CD4-positive, alpha-beta T cell (primary cell): ENCODE measurements around the gene PRKCA. TPM values are rescaled to one million over a fixed set of nuclear protein-coding genes. Genes with fewer than 3 reads are reported as not detected.

Experiments used
- ATAC-seq: fragments of 200-7000 bp; cut with Tn5 transposase; one replicate; pipeline ENCODE4 v1.10.0; 2022; ENCODE audit warnings: mild to moderate bottlenecking; ENCODE audit not compliant: poor library complexity
- CTCF ChIA-PET: fragments of 350-600 bp; sonication (Branson Sonifier 250); formaldehyde crosslinking; loops from one replicate; lab custom pipeline; 2021; ENCODE audit warnings: antibody characterized with exemption, inconsistent platforms; lab: Charles Lee
- POLR2A ChIA-PET: fragments of 350-600 bp; sonication (Branson Sonifier 250); formaldehyde crosslinking; loops from one replicate; lab custom pipeline; 2021; ENCODE audit warnings: antibody characterized with exemption, inconsistent platforms; lab: Charles Lee
- DNase-seq, 14 experiments: peaks; one replicate each; pipeline ENCODE4 v3.0.0-alpha.2; 2013 to 2020; ENCODE audit warnings: mixed read lengths in 2 of 14
- H3K27ac ChIP-seq, 2 donors: one replicate each; pipeline versions ENCODE4 v1.5.1 to v1.7.0; 2013; ENCODE audit warnings: low read length in 2 of 2, low read depth in 1 of 2, mild to moderate bottlenecking in 1 of 2
- H3K27me3 ChIP-seq, 2 experiments: 1 replicate in 1 of 2; 2 replicates in 1 of 2; pipeline versions ENCODE4 v1.6.1 to v1.7.0; 2013; ENCODE audit warnings: low read length in 2 of 2, control low read depth in 1 of 2, mild to moderate bottlenecking in 1 of 2, moderate library complexity in 1 of 2; ENCODE audit not compliant: insufficient read depth in 2 of 2, control insufficient read depth in 1 of 2
- H3K36me3 ChIP-seq: one replicate; pipeline ENCODE4 v1.6.1; 2013; ENCODE audit warnings: low read length, control low read depth; ENCODE audit not compliant: insufficient read depth
- H3K4me1 ChIP-seq: one replicate; pipeline ENCODE4 v1.6.1; 2013; ENCODE audit warnings: low read length, control low read depth; ENCODE audit not compliant: insufficient read depth
- H3K4me3 ChIP-seq: one replicate; pipeline ENCODE4 v1.5.1; 2013; ENCODE audit warnings: mild to moderate bottlenecking, low read length, moderate library complexity
- H3K9me3 ChIP-seq, 2 experiments: 1 replicate in 1 of 2; 2 replicates in 1 of 2; pipeline versions ENCODE4 v1.6.1 to v1.7.0; 2013; ENCODE audit warnings: low read length in 2 of 2, mild to moderate bottlenecking in 2 of 2, control low read depth in 1 of 2, moderate library complexity in 1 of 2; ENCODE audit not compliant: control insufficient read depth in 1 of 2, insufficient read depth in 1 of 2
- H3K27ac Mint-ChIP-seq: one replicate; pipeline ENCODE4 v1.8.0; 2020; ENCODE audit warnings: mixed read lengths
- H3K27me3 Mint-ChIP-seq: one replicate; pipeline ENCODE4 v1.8.0; 2021; ENCODE audit warnings: mixed read lengths
- H3K36me3 Mint-ChIP-seq: one replicate; pipeline ENCODE4 v1.8.0; 2021; ENCODE audit warnings: low read depth, mixed read lengths
- H3K4me1 Mint-ChIP-seq: one replicate; pipeline ENCODE4 v1.8.0; 2021; ENCODE audit warnings: low read depth, mixed read lengths
- H3K4me3 Mint-ChIP-seq: one replicate; pipeline ENCODE4 v1.8.0; 2020; ENCODE audit warnings: mild to moderate bottlenecking, mixed read lengths
- H3K9me3 Mint-ChIP-seq: one replicate; pipeline ENCODE4 v1.8.0; 2020; ENCODE audit warnings: mixed read lengths
- intact Hi-C, 2 experiments: fragments of 100-400 bp; cut with DNase I in 1 of 2; cut with micrococcal nuclease in 1 of 2; formaldehyde crosslinking; loops; one replicate each; pipeline versions ENCODE4 v1.15.1 to v1.9.0; 2023 to 2025; cut with DNase I, micrococcal nuclease
- total RNA-seq, 174 experiments: library from RNA in 2 of 174; stranded (reverse) in 2 of 174; gene quantifications; one replicate each; pipeline ENCODE4 v1.2.3 and lab custom pipeline; 2021 to 2026
- TF ChIP-seq, protein P1 (sequence below): fragments of 200-600 bp; IDR thresholded peaks from one replicate; pipeline ENCODE4 v1.8.0; 2022; ENCODE audit warnings: antibody characterized with exemption, mild to moderate bottlenecking

The PRKCA gene
- total RNA-seq, 2 experiments from 2014 or later = 84.8 to 88.6 TPM

DNA sequence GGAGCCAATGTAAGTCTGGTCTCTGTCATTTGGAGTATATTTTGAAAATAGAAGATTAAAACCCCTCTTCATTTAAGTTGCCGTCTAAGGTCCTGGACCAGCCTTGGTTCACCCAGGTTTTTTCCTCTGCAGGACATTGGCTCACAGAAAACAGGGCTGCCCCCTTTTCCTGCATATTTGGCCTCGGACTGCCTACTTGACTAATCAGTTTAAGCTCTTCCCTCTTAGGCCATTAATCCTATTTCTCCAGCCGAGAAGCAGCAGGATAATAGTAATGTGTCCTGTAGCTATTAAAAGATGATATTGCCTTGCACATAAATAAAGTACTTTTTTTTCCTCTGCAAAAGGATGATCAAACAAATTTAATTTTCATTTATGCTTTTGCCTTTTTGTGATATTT is 52.1 kb downstream of the PRKCA start:
- intact Hi-C loops = no loop called here
- CTCF ChIA-PET = interaction anchor here (0.8 kb wide), 1 partner anchor 48 kb away, joined by 3 read pairs; no protein-coding TSS in a partner anchor
- POLR2A ChIA-PET = no interaction called here

DNA sequence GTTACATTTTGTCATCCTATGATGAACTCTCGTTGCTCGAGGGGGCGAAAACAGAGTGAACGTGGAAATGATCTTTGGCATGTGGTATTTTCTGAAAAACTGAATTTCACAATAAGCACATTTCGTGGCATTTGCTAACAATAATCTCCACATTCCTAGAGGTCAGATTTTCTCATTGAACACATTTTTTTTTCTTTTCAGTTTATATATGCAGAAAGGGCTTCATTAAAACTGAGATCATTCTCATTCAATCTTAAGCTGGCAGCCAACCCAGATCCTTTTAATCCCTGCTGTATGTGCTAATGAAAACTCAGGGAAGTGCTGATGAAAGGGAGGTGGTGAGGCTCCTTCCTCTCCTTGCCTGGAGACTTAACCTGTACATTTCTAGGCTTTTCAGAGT is 52.6 kb downstream of the PRKCA start:
- TF ChIP-seq, protein P1, sequence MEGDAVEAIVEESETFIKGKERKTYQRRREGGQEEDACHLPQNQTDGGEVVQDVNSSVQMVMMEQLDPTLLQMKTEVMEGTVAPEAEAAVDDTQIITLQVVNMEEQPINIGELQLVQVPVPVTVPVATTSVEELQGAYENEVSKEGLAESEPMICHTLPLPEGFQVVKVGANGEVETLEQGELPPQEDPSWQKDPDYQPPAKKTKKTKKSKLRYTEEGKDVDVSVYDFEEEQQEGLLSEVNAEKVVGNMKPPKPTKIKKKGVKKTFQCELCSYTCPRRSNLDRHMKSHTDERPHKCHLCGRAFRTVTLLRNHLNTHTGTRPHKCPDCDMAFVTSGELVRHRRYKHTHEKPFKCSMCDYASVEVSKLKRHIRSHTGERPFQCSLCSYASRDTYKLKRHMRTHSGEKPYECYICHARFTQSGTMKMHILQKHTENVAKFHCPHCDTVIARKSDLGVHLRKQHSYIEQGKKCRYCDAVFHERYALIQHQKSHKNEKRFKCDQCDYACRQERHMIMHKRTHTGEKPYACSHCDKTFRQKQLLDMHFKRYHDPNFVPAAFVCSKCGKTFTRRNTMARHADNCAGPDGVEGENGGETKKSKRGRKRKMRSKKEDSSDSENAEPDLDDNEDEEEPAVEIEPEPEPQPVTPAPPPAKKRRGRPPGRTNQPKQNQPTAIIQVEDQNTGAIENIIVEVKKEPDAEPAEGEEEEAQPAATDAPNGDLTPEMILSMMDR = no peak
- H3K27me3 Mint-ChIP-seq = no peaks in the 10 kb centered on the region
- ChIA-PET POLR2A (no interaction called here), CTCF (no interaction called here)
- no peak for DNase-seq
- intact Hi-C loops = no loop called here
- ATAC-seq = no peak
- Histone ChIP-seq H3K4me1 (peaks cover 34% of the 10 kb centered on the region), H3K4me3 (no peak overlapping the region), H3K27ac (no peak overlapping the region), H3K36me3 (no peaks in the 10 kb centered on the region), H3K9me3 (no peaks in the 10 kb centered on the region), H3K27me3 (no peaks in the 10 kb centered on the region)
- H3K4me3 Mint-ChIP-seq = no peak overlapping the region
- no peaks in the 10 kb centered on the region for H3K9me3 Mint-ChIP-seq
- H3K4me1 Mint-ChIP-seq = peaks cover 86% of the 10 kb centered on the region
- H3K27ac Mint-ChIP-seq = no peak overlapping the region
- H3K36me3 Mint-ChIP-seq = no peaks in the 10 kb centered on the region

More for the DNA sequence above, 52.1 kb downstream of the PRKCA start:
- TF ChIP-seq, protein P1 = no peak
- H3K4me3 Mint-ChIP-seq = no peak overlapping the region
- no peak for DNase-seq
- no peaks in the 10 kb centered on the region for H3K9me3 ChIP-seq
- no peak overlapping the region for H3K4me3 ChIP-seq
- H3K27me3 Mint-ChIP-seq = no peaks in the 10 kb centered on the region
- H3K36me3 Mint-ChIP-seq = no peaks in the 10 kb centered on the region
- no peak for ATAC-seq
- no peaks in the 10 kb centered on the region for H3K27me3 ChIP-seq
- no peak overlapping the region for H3K27ac ChIP-seq
- no peaks in the 10 kb centered on the region for H3K36me3 ChIP-seq
- no peak overlapping the region for H3K27ac Mint-ChIP-seq
- H3K4me1 Mint-ChIP-seq = peaks cover 86% of the 10 kb centered on the region
- H3K4me1 ChIP-seq = peaks cover 39% of the 10 kb centered on the region
- H3K9me3 Mint-ChIP-seq = no peaks in the 10 kb centered on the region

DNA sequence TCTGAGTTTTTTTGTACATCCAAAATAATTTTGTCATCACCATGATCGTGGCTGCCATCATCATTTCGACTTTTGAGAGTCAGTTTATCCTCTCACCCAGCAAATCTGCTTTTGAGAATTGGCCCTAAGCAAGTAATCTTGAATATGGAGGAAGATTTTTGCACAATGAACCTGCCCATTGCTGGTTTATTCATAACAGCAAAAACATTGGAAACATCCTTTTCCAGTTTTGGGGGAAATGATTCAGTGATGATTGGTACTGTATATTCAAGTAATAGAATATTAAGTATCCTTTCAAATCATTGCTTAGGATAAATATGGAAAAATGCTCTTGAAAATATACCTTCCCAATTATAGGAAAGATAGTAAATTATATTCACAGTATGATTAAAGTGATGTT is 53.1 kb downstream of the PRKCA start:
- Histone ChIP-seq H3K27me3 (no peaks in the 10 kb centered on the region), H3K27ac (no peak overlapping the region), H3K4me3 (no peak overlapping the region), H3K4me1 (peaks cover 34% of the 10 kb centered on the region), H3K36me3 (no peaks in the 10 kb centered on the region), H3K9me3 (no peaks in the 10 kb centered on the region)
- no peaks in the 10 kb centered on the region for H3K36me3 Mint-ChIP-seq
- no peak for DNase-seq
- ChIA-PET CTCF (no interaction called here), POLR2A (no interaction called here)
- H3K27ac Mint-ChIP-seq = no peak overlapping the region
- TF ChIP-seq, protein P1 = no peak
- H3K9me3 Mint-ChIP-seq = no peaks in the 10 kb centered on the region
- H3K27me3 Mint-ChIP-seq = no peaks in the 10 kb centered on the region
- intact Hi-C loops = no loop called here
- no peak for ATAC-seq
- peaks cover 88% of the 10 kb centered on the region for H3K4me1 Mint-ChIP-seq
- H3K4me3 Mint-ChIP-seq = no peak overlapping the region
